K562 (cell line): ENCODE data around the gene MYO3B. TPM values are rescaled to one million over a fixed set of nuclear protein-coding genes. Genes with fewer than 3 reads are reported as not detected.

Experiments
- ATF1 ChIP-seq, 2 experiments: fragments of 450-650 bp in 1 of 2; IDR thresholded peaks; 2 replicates each; pipeline ENCODE4 v1.6.1; 2016; ENCODE audit warnings: missing compliant biosample characterization in 1 of 2, missing genetic modification characterization in 1 of 2
- CLOCK ChIP-seq: fragments of 250-450 bp; sonication (Bioruptor Pico); IDR thresholded peaks from 2 replicates; pipeline ENCODE4 v1.4.0; 2020; ENCODE audit warnings: mild to moderate bottlenecking, moderate library complexity, borderline replicate concordance
- CREB3 ChIP-seq: fragments of 450-650 bp; conservative IDR thresholded peaks from 2 replicates; pipeline ENCODE4 v1.6.1; 2016; ENCODE audit warnings: missing genetic modification characterization, low read depth, mild to moderate bottlenecking, missing compliant biosample characterization, moderate library complexity
- DPF2 ChIP-seq: fragments of 450-650 bp; IDR thresholded peaks from 2 replicates; pipeline ENCODE4 v1.6.1; 2016
- EZH2 ChIP-seq: IDR thresholded peaks from 2 replicates; pipeline ENCODE4 v1.6.1; 2012; ENCODE audit warnings: low read depth, mild to moderate bottlenecking, inconsistent platforms, low read length, borderline replicate concordance
- GTF3C2 ChIP-seq: IDR thresholded peaks from 3 replicates; pipeline ENCODE4 v1.6.1; 2011; ENCODE audit warnings: borderline replicate concordance, mild to moderate bottlenecking, moderate library complexity; ENCODE audit not compliant: insufficient read length; ENCODE audit errors: extremely low read depth
- HOMEZ ChIP-seq: fragments of 250-450 bp; sonication (Bioruptor Pico); IDR thresholded peaks from 2 replicates; pipeline ENCODE4 v1.4.0; 2020; ENCODE audit warnings: mild to moderate bottlenecking, moderate library complexity
- L3MBTL2 ChIP-seq: fragments of 450-650 bp; IDR thresholded peaks from 2 replicates; pipeline ENCODE4 v1.6.1; 2016; ENCODE audit warnings: mild to moderate bottlenecking, moderate library complexity
- POLR2B ChIP-seq: fragments of 450-650 bp; IDR thresholded peaks from 2 replicates; pipeline ENCODE4 v1.6.1; 2018; ENCODE audit warnings: low read depth; ENCODE audit not compliant: partially characterized antibody
- RCOR1 ChIP-seq, 2 experiments: IDR thresholded peaks; 2 replicates each; pipeline ENCODE4 v1.6.1; 2012; ENCODE audit warnings: low read depth in 2 of 2, low read length in 2 of 2, borderline replicate concordance in 1 of 2, improper control_type of control experiment in 1 of 2
- SNRNP70 ChIP-seq: fragments of 200-400 bp; formaldehyde crosslinking; optimal IDR thresholded peaks from 2 replicates; pipeline ENCODE3; 2017; ENCODE audit warnings: low read depth, low read length
- ZNF124 ChIP-seq: sonication (generic); formaldehyde crosslinking; IDR thresholded peaks from 2 replicates; pipeline ENCODE4 v1.8.1; 2022; ENCODE audit warnings: missing genetic modification reagents
- ZNF445 ChIP-seq: fragments of 250-450 bp; sonication (Bioruptor Pico); IDR thresholded peaks from 2 replicates; pipeline ENCODE4 v1.4.0; 2020; ENCODE audit warnings: low read depth, mild to moderate bottlenecking, moderate library complexity
- ZSCAN32 ChIP-seq: fragments of 450-650 bp; formaldehyde crosslinking; IDR thresholded peaks from 2 replicates; pipeline ENCODE4 v1.4.0; 2020; ENCODE audit warnings: mild to moderate bottlenecking, moderate library complexity
- ZZZ3 ChIP-seq: fragments of 450-650 bp; IDR thresholded peaks from 2 replicates; pipeline ENCODE4 v1.6.1; 2016; ENCODE audit warnings: antibody characterized with exemption, mild to moderate bottlenecking, moderate library complexity
- polyA plus RNA-seq, 8 experiments: library from polyadenylated mRNA; depleted of rRNA in 4 of 8; stranded (reverse) in 5 of 8; unstranded in 3 of 8; fragments of >200 nt; fragmentation: Nextera tagmentation in 2 of 8; fragmentation: Illumina TruSeq in 1 of 8; extraction: Ambion mirVana in 2 of 8; extraction: Trizol in 1 of 8; gene quantifications; 2 replicates each; pipeline versions ENCODE4 v1.2.1 to v1.2.3, GENCODE V29; 2011 to 2014; ENCODE audit warnings: inconsistent platforms in 1 of 8, missing spikeins in 1 of 8
- total RNA-seq, 7 experiments: library from RNA; depleted of rRNA in 6 of 7; stranded (reverse); fragments of >200 nt in 6 of 7; fragmentation: Illumina TruSeq in 2 of 7; extraction: Trizol in 2 of 7; gene quantifications; 2 replicates each; pipeline versions ENCODE4 v1.2.1 to v1.2.3, GENCODE V29; 2011 to 2021; ENCODE audit warnings: low replicate concordance in 1 of 7

Gene MYO3B
- total and polyA plus RNA-seq, 9 of the 15 experiments (the other 6 are each of a cell fraction or from before 2014, with no cell fraction given) = 2.7 to 6.5 (median 3.6) TPM

- TF ChIP-seq CLOCK (no peak), DPF2 (peak; percentile 60), HOMEZ (CRISPR knock-in tag) (no peak), ZNF124 (CRISPR knock-in tag) (no peak), L3MBTL2 (peak; percentile 49; the same call in 1 of the 2 replicates), SNRNP70 (no peak), CREB3 (no peak), ZSCAN32 (no peak), ZZZ3 (no peak), ATF1 (CRISPR knock-in tag; IDR thresholded peaks at IDR 0.05) (no peak), ATF1 (tag; IDR thresholded peaks at IDR 0.05) (peak; percentile 61; the same call in 1 of the 2 replicates), GTF3C2 (no peak), ZNF445 (no peak), POLR2B (no peak), EZH2 (no peak), RCOR1 (IDR thresholded peaks at IDR 0.05; ENCODE audit: borderline replicate concordance in 1 of 2, low read depth in 2 of 2, low read length in 2 of 2) (peak in 1 of 2 experiments; percentile 67; a peak in 2 of 4 replicates)
These were observed 38.5 kb upstream of the MYO3B start (continued) for GRCh38 chr2:170139276-170139967.
